ENCODE measurements around the gene ORMDL3.
A peak's percentile ranks its signal among the peaks of the same experiment; 100 is the strongest.
"Not testable (repeated sequence)": the region's sequence is repeated elsewhere in the genome, so short reads cannot be mapped to it uniquely, and the experiment has no call there.

ORMDL3 gene

GRCh38 chr17:39949028-39949427 lies 21.6 kb upstream of the ORMDL3 start:
- no peak for DNase-seq (ENCODE audit: low spot score)

- DNase-seq (ENCODE audit: low spot score), result not testable (repeated sequence)
Observed at GRCh38 chr17:39948489-39948828, 21.1 kb upstream of the ORMDL3 start.

GRCh38 chr17:39946551-39947330 lies 19.3 kb upstream of the ORMDL3 start:
- no peak for DNase-seq (ENCODE audit: low spot score)

- no peak for DNase-seq (ENCODE audit: low spot score)
Observed at GRCh38 chr17:39944393-39944711, 17.0 kb upstream of the ORMDL3 start.

GRCh38 chr17:39943702-39944392 lies 16.4 kb upstream of the ORMDL3 start:
- no peak for DNase-seq (ENCODE audit: low spot score)

DNA sequence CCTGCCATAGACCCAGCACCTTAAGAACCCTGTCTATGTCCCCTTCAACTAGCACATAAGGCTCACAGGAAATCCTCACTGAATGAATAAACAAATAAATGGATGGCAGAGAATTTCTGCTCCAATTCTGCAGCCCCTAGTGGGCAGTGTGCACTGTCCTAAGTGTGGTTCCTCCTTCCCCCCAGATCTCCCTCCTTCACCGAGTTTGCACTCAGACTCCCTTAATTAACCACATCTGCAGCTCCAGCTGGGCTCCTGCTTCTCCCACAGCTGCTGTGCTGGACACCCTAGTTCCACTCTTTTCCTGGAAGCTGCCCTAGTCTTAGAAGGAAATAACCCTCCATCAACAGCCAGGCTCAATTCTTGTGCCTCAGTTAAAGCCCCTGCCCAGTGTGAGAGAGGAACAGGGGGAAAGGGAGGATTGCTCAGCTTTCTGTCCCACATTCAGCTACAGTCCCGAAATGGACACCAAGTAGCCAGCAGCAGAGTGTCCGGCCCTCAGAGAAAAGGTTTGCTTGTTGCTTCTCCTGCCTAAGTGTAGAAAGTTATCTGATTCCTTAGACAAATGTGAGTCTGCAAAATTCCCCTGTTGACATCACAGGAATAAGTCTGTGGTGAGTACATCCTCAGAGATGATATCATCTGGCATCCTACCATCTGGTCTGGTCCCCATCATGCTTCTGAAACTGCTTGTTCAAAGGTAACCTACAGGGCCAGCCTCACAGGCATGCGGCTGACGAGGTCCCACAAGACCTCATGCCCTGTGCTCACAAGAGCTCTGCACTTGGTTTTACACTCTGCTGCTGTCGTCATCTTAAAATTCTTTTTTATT lies 12.4 kb upstream of the ORMDL3 start:
- peak; percentile 14 for DNase-seq (ENCODE audit: low spot score)

DNA sequence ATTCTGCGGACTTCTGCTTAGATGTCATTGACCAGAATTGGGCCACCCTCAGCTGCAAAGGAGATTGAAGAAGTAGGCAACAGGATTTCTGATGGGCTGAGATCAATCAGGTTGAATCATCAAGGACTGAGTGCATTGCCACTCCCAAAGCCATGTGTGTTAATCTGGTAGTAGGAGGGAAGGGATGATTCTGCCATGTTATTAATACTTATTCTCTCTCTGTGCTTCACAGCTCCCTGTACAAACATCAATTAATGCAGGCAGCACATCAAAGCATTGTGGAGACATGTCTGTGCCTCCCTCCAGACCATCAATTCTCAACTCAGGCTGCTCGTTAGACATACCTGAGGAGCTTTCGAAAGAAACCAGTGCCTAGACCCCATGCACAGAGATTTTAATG lies 11.7 kb upstream of the ORMDL3 start:
- DNase-seq (ENCODE audit: low spot score), result no peak

DNA sequence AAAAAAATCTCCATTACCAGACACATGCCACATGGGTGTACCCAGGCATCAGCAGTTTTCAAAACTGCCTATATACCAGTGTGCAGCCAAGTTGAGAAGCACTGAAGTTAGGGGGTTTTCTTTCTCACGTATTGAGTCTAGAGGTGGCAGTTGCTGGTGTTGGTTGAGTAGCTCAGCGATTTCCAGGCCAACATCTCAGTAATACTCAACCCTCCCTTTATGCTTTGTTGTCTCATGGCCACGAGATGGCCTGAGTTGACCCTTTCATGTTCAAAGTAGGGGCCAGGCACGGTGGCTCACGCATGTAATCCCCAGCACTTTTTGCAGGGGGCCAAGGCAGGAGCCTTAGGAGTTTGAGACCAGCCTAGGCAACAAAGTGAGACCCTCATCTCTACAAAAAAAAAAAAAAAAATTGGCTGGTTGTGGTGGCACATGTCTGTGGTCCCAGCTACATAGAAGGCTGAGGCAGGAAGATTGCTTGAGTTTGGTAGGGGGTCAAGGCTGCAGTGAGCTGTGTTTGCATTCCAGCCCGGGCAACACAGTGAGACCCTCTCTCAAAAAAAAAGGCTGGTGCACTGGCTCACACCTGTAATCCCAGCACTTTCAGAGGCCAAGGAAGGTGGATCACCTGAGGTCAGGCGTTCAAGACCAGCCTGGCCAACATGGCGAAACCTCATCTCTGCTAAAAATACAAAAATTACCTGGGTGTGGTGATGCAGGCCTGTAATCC lies 10.9 kb upstream of the ORMDL3 start:
- DNase-seq (ENCODE audit: low spot score), result no peak

GRCh38 chr17:39937447-39937846 lies 10.0 kb upstream of the ORMDL3 start:
- no peak for DNase-seq (ENCODE audit: low spot score)

DNA sequence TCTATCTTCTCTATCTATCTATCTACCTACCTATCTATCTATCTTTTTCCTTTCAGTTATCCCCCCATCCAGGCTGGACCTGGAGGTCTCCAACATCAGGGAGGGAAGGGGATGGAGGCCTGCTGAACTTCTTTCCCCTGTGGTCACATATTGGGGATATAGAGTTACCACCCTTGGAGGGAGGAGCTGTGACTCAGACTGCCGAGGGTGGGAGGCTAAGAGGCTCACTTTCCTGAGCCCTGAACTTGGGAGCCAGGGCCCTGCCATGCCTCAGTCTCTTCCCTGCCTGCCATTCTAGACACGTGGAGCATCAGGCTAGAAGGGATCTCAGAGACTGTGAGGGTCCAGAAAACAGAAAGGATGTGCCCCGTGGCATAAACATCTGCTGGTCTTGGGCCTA lies 8.5 kb upstream of the ORMDL3 start:
- DNase-seq (ENCODE audit: low spot score), result no peak

GRCh38 chr17:39934324-39934723 lies 6.9 kb upstream of the ORMDL3 start:
- no peak for DNase-seq (ENCODE audit: low spot score)

DNA sequence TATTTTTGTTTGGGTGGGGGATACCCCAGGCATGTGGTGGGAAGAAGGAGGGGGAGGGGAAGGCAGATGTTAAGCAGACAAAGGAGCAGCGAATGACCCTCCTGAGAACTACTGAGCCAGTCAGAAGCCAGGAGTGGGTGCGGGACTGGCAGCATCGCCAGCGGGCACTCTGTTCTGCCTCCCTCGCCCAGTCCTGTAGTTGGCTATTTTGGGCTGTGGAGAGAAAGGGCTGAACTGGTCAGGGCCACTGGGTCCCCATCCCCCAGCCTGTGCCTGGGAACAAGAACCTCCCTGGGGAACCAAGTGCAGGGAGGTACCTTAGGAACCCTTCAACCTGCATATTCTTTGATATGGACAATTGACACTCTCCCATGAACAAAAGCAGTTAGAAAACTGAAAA lies 6.5 kb upstream of the ORMDL3 start:
- no peak for DNase-seq (ENCODE audit: low spot score)

GRCh38 chr17:39929646-39930407 lies 2.4 kb upstream of the ORMDL3 start:
- DNase-seq (ENCODE audit: low spot score), result no peak

DNA sequence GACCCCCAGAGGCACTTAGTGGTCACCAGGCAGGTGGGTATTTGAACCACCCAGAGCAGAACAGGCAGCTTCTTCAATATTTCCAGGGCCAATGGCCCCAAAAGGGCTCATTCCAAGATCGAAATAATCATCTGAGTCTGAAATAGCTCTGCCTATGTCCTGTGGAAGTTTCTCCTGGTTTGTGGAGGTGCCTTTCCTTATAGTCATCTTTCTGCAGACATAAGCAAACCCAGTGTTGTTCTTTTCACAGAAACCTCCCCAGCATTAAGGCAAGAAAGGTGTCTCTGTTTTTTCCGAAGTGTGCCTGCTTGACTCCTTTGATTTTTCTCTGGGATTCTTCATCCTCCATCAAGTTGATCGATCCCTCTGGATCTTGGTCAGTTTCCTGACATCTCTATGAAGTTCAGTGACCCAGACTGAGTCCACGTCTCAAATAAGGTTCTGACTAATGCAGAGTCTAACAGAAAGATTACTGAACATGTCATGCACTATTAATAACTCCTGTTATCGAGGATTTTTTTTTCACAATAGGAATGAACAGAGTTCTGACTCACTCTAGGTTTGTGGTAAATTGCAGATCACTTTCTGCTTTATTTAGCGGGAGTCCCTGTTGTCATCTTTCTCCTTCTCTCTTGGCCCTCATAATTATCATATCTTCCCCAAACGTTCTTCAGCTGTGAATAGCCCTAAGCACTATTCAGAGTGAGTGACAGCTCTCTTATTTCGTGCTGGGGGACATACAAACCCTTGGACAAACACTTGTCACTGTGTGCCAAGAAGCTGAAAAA lies 1.7 kb upstream of the ORMDL3 start:
- DNase-seq (ENCODE audit: low spot score), result peak; percentile 38

- DNase-seq (ENCODE audit: low spot score), result no peak
Observed at GRCh38 chr17:39927929-39928857, 792 bp upstream of the ORMDL3 start.

DNA sequence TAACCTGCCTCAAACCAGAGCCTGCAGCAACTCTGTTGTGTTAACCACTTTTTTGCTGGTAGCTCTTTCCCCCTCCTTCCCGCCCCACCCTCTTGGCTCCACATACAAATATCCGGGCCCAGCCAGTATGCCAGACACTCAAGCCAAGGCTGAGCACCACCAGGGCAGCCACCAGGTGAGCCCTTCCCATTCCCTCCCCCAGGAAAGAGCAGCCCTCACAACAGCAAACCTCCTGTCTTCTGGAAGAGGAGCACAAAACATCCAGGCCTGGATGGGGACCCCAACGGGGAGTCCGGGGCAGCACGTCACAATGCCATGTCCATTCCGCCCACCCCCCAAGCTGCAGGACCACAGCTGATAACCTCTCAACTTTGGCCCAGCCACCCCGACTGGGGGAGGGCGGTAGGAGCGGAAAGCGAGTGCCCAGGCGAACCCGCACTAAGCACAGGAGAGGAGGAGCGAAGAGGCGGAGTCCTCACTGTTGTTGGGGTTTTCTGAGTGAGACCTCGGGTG lies 757 bp downstream of the ORMDL3 start:
- DNase-seq (ENCODE audit: low spot score), result no peak

DNA sequence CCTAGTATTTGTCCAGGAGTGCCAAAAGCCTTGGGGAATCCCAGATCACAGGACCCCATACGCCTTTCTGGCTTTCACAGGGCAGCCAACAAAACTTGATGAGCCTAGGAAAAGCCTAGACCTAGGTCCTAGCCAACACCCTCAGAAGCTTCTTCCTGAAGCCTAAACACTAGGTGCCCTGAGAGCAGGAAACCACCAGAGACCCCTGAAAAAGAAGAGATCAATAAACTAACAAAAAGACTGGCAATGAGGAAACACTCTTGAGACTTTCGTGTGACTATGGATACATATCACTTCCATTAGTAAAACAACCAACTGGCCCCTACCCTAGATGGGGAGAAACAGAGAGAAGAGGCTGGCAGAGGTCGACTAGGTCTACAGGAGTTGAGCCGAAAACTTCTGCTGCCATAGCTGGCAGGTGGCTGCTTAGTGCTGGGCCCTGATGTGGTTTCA lies 1.2 kb downstream of the ORMDL3 start:
- DNase-seq (ENCODE audit: low spot score), result no peak

- no peak for DNase-seq (ENCODE audit: low spot score)
Observed at GRCh38 chr17:39925282-39926134, 1.9 kb downstream of the ORMDL3 start.
